HepG2 (cell line): Measurements from ENCODE around the gene NISCH. TPM values are rescaled to one million over a fixed set of nuclear protein-coding genes. Genes with fewer than 3 reads are reported as not detected.

Source experiments
- MBD4 ChIP-seq: IDR thresholded peaks from 2 replicates; pipeline ENCODE4 v1.6.1; 2012; ENCODE audit warnings: low read length, inconsistent platforms, borderline replicate concordance
- SMYD3 ChIP-seq: sonication (generic); formaldehyde crosslinking; IDR thresholded peaks from 2 replicates; pipeline ENCODE4 v1.8.1; 2023; ENCODE audit warnings: mild to moderate bottlenecking, missing genetic modification reagents
- SNAPC2 ChIP-seq: sonication (generic); formaldehyde crosslinking; IDR thresholded peaks from 2 replicates; pipeline ENCODE4 v1.8.1; 2022; ENCODE audit warnings: mild to moderate bottlenecking, missing genetic modification reagents
- ZBTB38 ChIP-seq: sonication (generic); formaldehyde crosslinking; IDR thresholded peaks from 2 replicates; pipeline ENCODE4 v1.5.1; 2020; ENCODE audit warnings: mild to moderate bottlenecking, missing genetic modification reagents
- ZNF83 ChIP-seq: sonication (generic); formaldehyde crosslinking; IDR thresholded peaks from 2 replicates; pipeline ENCODE4 v1.4.0; 2020; ENCODE audit warnings: missing genetic modification reagents, mild to moderate bottlenecking, borderline replicate concordance
- polyA plus RNA-seq, 8 experiments: library from polyadenylated mRNA; depleted of rRNA in 3 of 8; stranded (reverse) in 7 of 8; unstranded in 1 of 8; fragments of >200 nt; fragmentation: Illumina TruSeq in 4 of 8; extraction: Trizol in 4 of 8; gene quantifications; 2 replicates each; pipeline versions ENCODE4 v1.2.1 to v1.2.3, GENCODE V29; 2011 to 2016; ENCODE audit warnings: low read depth in 4 of 8, missing spikeins in 1 of 8, mixed read lengths in 1 of 8; ENCODE audit not compliant: insufficient read depth in 1 of 8
- total RNA-seq, 5 experiments: library from RNA; depleted of rRNA; stranded (reverse); fragments of >200 nt; fragmentation: Illumina TruSeq; extraction: Trizol; gene quantifications; 2 replicates each; pipeline ENCODE4 v1.2.3, GENCODE V29; 2016; ENCODE audit warnings: low read depth in 1 of 5
- TF ChIP-seq, protein P1 (sequence below): sonication (generic); formaldehyde crosslinking; IDR thresholded peaks from 2 replicates; pipeline ENCODE4 v1.4.0; 2020; ENCODE audit warnings: mild to moderate bottlenecking, missing genetic modification reagents
- TF ChIP-seq, protein P2 (sequence below): sonication (generic); formaldehyde crosslinking; IDR thresholded peaks from 2 replicates; pipeline ENCODE4 v1.4.0; 2020; ENCODE audit warnings: missing genetic modification reagents

NISCH gene
- total and polyA plus RNA-seq, 2 of the 13 experiments (the other 11 are each of a cell fraction or from before 2014, with no cell fraction given): 27.0 to 47.6 TPM

GRCh38 chr3:52537165-52537620 is 81.8 kb downstream of the NISCH start (continued):
- TF ChIP-seq, protein P1, sequence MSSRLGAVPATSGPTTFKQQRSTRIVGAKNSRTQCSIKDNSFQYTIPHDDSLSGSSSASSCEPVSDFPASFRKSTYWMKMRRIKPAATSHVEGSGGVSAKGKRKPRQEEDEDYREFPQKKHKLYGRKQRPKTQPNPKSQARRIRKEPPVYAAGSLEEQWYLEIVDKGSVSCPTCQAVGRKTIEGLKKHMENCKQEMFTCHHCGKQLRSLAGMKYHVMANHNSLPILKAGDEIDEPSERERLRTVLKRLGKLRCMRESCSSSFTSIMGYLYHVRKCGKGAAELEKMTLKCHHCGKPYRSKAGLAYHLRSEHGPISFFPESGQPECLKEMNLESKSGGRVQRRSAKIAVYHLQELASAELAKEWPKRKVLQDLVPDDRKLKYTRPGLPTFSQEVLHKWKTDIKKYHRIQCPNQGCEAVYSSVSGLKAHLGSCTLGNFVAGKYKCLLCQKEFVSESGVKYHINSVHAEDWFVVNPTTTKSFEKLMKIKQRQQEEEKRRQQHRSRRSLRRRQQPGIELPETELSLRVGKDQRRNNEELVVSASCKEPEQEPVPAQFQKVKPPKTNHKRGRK (CRISPR knock-in tag): no peak
- TF ChIP-seq SMYD3 (CRISPR knock-in tag) (0 out of 2 replicates have a peak, but pooled peaks have one; percentile 71), SNAPC2 (0 out of 2 replicates have a peak, but pooled peaks have one; percentile 3), ZNF83 (CRISPR knock-in tag) (peak; percentile 57; the same call in 1 of the 2 replicates), ZBTB38 (CRISPR knock-in tag) (peak; percentile 1; the same call in 1 of the 2 replicates), MBD4 (no peak)
- TF ChIP-seq, protein P2, sequence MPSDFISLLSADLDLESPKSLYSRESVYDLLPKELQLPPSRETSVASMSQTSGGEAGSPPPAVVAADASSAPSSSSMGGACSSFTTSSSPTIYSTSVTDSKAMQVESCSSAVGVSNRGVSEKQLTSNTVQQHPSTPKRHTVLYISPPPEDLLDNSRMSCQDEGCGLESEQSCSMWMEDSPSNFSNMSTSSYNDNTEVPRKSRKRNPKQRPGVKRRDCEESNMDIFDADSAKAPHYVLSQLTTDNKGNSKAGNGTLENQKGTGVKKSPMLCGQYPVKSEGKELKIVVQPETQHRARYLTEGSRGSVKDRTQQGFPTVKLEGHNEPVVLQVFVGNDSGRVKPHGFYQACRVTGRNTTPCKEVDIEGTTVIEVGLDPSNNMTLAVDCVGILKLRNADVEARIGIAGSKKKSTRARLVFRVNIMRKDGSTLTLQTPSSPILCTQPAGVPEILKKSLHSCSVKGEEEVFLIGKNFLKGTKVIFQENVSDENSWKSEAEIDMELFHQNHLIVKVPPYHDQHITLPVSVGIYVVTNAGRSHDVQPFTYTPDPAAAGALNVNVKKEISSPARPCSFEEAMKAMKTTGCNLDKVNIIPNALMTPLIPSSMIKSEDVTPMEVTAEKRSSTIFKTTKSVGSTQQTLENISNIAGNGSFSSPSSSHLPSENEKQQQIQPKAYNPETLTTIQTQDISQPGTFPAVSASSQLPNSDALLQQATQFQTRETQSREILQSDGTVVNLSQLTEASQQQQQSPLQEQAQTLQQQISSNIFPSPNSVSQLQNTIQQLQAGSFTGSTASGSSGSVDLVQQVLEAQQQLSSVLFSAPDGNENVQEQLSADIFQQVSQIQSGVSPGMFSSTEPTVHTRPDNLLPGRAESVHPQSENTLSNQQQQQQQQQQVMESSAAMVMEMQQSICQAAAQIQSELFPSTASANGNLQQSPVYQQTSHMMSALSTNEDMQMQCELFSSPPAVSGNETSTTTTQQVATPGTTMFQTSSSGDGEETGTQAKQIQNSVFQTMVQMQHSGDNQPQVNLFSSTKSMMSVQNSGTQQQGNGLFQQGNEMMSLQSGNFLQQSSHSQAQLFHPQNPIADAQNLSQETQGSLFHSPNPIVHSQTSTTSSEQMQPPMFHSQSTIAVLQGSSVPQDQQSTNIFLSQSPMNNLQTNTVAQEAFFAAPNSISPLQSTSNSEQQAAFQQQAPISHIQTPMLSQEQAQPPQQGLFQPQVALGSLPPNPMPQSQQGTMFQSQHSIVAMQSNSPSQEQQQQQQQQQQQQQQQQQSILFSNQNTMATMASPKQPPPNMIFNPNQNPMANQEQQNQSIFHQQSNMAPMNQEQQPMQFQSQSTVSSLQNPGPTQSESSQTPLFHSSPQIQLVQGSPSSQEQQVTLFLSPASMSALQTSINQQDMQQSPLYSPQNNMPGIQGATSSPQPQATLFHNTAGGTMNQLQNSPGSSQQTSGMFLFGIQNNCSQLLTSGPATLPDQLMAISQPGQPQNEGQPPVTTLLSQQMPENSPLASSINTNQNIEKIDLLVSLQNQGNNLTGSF (CRISPR knock-in tag): no peak
- TF ChIP-seq, all 625 proteins: peak for 11
